MM.1S (cell line): Measurements from ENCODE around the gene RPL7A.

Experiments
- CTCF ChIP-seq: fragments of 300-600 bp; sonication (generic); IDR thresholded peaks from 2 replicates; pipeline ENCODE4 v1.5.1; 2016; ENCODE audit warnings: antibody characterized with exemption, low read length, mixed read lengths
- EZH2phosphoT487 ChIP-seq: fragments of 300-600 bp; sonication (generic); IDR thresholded peaks from 2 replicates; pipeline ENCODE4 v1.6.1; 2018; ENCODE audit warnings: antibody characterized with exemption, low read length

GRCh38 chr9:133346021-133346785 lies 1.8 kb upstream of the RPL7A start:
- TF ChIP-seq CTCF: no peak
- no peak for TF ChIP-seq EZH2phosphoT487
